Endothelial cell (in vitro differentiated cells): ENCODE data around the gene TFF3. TPM values are rescaled to one million over a fixed set of nuclear protein-coding genes. Genes with fewer than 3 reads are reported as not detected.

Source experiments
- DNase-seq: peaks from one replicate; pipeline ENCODE4 v3.0.0; 2021; ENCODE audit warnings: low spot score
- H3K27ac Mint-ChIP-seq: one replicate; pipeline ENCODE4 v1.8.0; 2021; ENCODE audit warnings: mixed read lengths, inconsistent platforms; ENCODE audit not compliant: unreplicated experiment
- H3K27me3 Mint-ChIP-seq: one replicate; pipeline ENCODE4 v1.8.0; 2021; ENCODE audit warnings: mild to moderate bottlenecking, moderate library complexity, mixed read lengths, inconsistent platforms; ENCODE audit not compliant: unreplicated experiment
- H3K36me3 Mint-ChIP-seq: one replicate; pipeline ENCODE4 v1.8.0; 2021; ENCODE audit warnings: mild to moderate bottlenecking, low read depth, mixed read lengths, inconsistent platforms; ENCODE audit not compliant: unreplicated experiment
- H3K4me1 Mint-ChIP-seq: one replicate; pipeline ENCODE4 v1.8.0; 2021; ENCODE audit warnings: mild to moderate bottlenecking, mixed read lengths, inconsistent platforms; ENCODE audit not compliant: unreplicated experiment
- H3K4me3 Mint-ChIP-seq: one replicate; pipeline ENCODE4 v1.8.0; 2021; ENCODE audit warnings: mild to moderate bottlenecking, mixed read lengths, inconsistent platforms; ENCODE audit not compliant: unreplicated experiment
- H3K9me3 Mint-ChIP-seq: one replicate; pipeline ENCODE4 v1.8.0; 2021; ENCODE audit warnings: mixed read lengths, inconsistent platforms; ENCODE audit not compliant: unreplicated experiment
- CTCF ChIP-seq: fragments of 200-600 bp; sonication (generic); IDR thresholded peaks from one replicate; pipeline ENCODE4 v1.5.0; 2021; ENCODE audit warnings: antibody characterized with exemption; ENCODE audit not compliant: unreplicated experiment
- total RNA-seq: library from RNA; stranded (reverse); fragmentation: NEBNext Ultra II Directional; extraction: Animal tissue kit (Norgen Biotek cat#: 25700); gene quantifications from one replicate; pipeline ENCODE4 v1.2.1, GENCODE V29; 2021; ENCODE audit not compliant: unreplicated experiment

Gene TFF3
- total RNA-seq, 1 donor from 2014 or later = not detected

DNA sequence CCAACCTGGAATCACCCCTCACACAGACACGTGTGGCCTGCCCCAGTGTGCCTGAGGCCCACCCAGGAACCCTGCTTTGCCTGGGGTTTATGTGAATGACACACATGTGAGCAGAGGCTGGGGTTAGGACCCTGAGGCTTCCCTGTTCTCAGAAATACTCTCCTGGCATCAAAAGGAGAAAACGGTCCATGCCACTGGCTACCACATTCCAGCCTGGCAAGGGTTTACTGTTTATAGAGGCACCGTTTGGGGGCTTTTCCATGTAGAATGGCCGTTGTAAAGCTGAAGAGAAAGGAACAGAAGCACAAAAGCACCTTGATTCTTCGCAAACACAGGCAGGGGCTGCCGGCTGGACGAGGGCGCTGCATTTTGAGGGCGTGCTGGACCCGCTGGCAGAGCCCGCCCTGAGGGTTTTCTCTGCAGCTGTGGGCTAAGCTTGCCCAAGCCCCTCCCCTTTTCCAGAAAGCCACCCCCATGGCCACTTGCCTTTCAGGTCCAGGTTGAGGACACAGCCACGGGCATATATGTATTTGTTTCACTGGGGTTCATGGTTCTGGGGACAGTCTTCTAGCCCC is 13.0 kb downstream of the TFF3 start:
- H3K27me3 Mint-ChIP-seq = no peaks in the 10 kb centered on the region
- H3K9me3 Mint-ChIP-seq = no peaks in the 10 kb centered on the region
- H3K4me1 Mint-ChIP-seq = peaks cover 26% of the 10 kb centered on the region
- no peak overlapping the region for H3K4me3 Mint-ChIP-seq
- H3K36me3 Mint-ChIP-seq = peaks cover 2% of the 10 kb centered on the region
- TF ChIP-seq CTCF = no peak
- no peak for DNase-seq
- H3K27ac Mint-ChIP-seq = peak overlapping the region; percentile 72

- Mint-ChIP-seq H3K9me3 (no peaks in the 10 kb centered on the region), H3K36me3 (peaks cover 9% of the 10 kb centered on the region), H3K4me3 (no peak overlapping the region), H3K27ac (peak overlapping the region; percentile 72), H3K27me3 (no peaks in the 10 kb centered on the region), H3K4me1 (peaks cover 22% of the 10 kb centered on the region)
- TF ChIP-seq CTCF = no peak
- DNase-seq = no peak
Measured at GRCh38 chr21:42301371-42302075, 13.7 kb downstream of the TFF3 start.

DNA sequence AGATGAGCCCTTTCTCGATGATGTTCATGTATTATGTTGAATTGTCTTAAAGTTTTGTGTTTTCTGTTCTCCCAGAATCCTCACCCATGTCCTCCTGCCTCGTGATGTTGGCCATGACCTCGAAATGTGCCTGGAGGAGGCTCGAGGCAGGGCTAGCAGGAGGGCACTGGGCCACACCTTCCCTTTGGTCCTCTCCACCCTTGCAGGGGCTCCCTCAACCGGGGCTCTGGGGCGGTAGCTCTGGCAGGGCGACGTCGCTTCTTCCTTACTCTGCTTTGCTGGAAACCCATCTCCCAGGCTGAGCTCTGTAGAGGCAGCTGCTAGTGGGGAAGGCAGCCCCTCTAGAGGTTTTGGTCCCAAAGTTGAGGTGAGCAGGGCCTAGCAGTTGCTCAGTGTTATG is 14.3 kb downstream of the TFF3 start:
- H3K4me1 Mint-ChIP-seq = peaks cover 26% of the 10 kb centered on the region
- no peak overlapping the region for H3K27ac Mint-ChIP-seq
- H3K36me3 Mint-ChIP-seq = peaks cover 14% of the 10 kb centered on the region
- peaks cover 2% of the 10 kb centered on the region for H3K27me3 Mint-ChIP-seq
- no peaks in the 10 kb centered on the region for H3K9me3 Mint-ChIP-seq
- DNase-seq = no peak
- no peak overlapping the region for H3K4me3 Mint-ChIP-seq
- no peak for TF ChIP-seq CTCF

GRCh38 chr21:42300045-42300583 is 15.1 kb downstream of the TFF3 start:
- Mint-ChIP-seq H3K4me3 (no peak overlapping the region), H3K4me1 (peaks cover 33% of the 10 kb centered on the region), H3K9me3 (no peaks in the 10 kb centered on the region), H3K27ac (peak overlapping the region; percentile 3), H3K27me3 (peaks cover 5% of the 10 kb centered on the region), H3K36me3 (peaks cover 22% of the 10 kb centered on the region)
- DNase-seq = no peak
- TF ChIP-seq CTCF = no peak
